ENCODE measurements around the gene TK2. TPM values are rescaled to one million over a fixed set of nuclear protein-coding genes. Genes with fewer than 3 reads are reported as not detected.
A peak's percentile ranks its signal among the peaks of the same experiment; 100 is the strongest.

Gene TK2
- total RNA-seq, 1 donor = 73.5 TPM

DNA sequence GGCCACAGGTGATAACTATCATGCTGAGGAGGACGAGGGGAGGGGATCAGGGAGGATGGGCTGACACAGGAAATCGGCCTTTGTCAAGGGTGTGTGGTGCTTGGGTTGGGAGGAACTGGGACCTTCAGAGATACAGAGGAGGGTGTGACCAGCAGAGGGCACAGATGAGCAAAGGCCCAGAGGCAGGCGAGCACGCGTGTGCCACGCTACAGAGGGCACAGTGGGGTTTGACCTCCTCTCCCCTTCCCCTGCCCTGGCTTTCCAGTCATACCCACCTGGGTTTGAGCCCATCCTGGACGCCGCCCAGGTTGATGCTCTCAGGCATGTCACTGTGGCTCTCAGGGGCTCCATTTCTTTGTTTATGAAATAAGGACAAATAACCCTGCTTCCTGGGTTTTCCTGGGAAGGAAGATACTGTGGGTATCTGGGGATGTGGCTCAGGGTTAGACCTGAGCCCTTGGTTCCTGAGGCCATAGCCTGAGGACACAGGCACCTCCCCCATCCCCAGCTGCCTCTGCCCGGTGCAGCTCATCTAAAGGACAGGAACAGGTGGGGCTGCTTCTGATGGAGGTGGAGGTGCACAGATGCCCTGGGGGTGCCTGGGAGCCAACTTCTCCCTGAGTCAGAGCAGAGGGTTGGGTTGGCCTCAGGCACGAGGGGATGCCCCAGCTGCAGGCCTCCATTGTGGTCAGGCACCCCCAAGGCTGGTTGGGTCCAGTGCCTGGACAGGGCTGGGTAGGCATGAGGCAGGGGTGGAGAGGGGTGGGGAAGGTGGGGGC, 71.0 kb downstream of the TK2 start:
- H3K4me2 ChIP-seq (ENCODE audit: insufficient read depth, low read length) = no peak overlapping the region
- no peaks in the 10 kb centered on the region for H4K20me1 ChIP-seq (ENCODE audit: insufficient read depth, low read length)
- no peak overlapping the region for H3K27ac ChIP-seq (ENCODE audit: low read depth, low read length)
- peaks cover 9% of the 10 kb centered on the region for H3K27me3 ChIP-seq (ENCODE audit: insufficient read depth, low read length)
- no peak overlapping the region for H3K4me3 ChIP-seq (ENCODE audit: insufficient read depth, low read length)
- H2AFZ ChIP-seq (ENCODE audit: low read length) = peak overlapping the region; percentile 74
- peak; percentile 97 for DNase-seq (ENCODE audit: insufficient read length, low spot score, missing footprints)
- no peaks in the 10 kb centered on the region for H3K36me3 ChIP-seq (ENCODE audit: insufficient read depth, low read length)
- no peaks in the 10 kb centered on the region for H3K9me3 ChIP-seq (ENCODE audit: low read depth, low read length)
- no peaks in the 10 kb centered on the region for H3K4me1 ChIP-seq (ENCODE audit: insufficient read depth, low read length)
- H3K79me2 ChIP-seq (ENCODE audit: insufficient read depth, low read length) = no peaks in the 10 kb centered on the region
- TF ChIP-seq, protein P1, sequence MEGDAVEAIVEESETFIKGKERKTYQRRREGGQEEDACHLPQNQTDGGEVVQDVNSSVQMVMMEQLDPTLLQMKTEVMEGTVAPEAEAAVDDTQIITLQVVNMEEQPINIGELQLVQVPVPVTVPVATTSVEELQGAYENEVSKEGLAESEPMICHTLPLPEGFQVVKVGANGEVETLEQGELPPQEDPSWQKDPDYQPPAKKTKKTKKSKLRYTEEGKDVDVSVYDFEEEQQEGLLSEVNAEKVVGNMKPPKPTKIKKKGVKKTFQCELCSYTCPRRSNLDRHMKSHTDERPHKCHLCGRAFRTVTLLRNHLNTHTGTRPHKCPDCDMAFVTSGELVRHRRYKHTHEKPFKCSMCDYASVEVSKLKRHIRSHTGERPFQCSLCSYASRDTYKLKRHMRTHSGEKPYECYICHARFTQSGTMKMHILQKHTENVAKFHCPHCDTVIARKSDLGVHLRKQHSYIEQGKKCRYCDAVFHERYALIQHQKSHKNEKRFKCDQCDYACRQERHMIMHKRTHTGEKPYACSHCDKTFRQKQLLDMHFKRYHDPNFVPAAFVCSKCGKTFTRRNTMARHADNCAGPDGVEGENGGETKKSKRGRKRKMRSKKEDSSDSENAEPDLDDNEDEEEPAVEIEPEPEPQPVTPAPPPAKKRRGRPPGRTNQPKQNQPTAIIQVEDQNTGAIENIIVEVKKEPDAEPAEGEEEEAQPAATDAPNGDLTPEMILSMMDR (IDR thresholded peaks at IDR 0.05; ENCODE audit: extremely low read depth, low read depth, low read length) = peak; percentile 81

DNA sequence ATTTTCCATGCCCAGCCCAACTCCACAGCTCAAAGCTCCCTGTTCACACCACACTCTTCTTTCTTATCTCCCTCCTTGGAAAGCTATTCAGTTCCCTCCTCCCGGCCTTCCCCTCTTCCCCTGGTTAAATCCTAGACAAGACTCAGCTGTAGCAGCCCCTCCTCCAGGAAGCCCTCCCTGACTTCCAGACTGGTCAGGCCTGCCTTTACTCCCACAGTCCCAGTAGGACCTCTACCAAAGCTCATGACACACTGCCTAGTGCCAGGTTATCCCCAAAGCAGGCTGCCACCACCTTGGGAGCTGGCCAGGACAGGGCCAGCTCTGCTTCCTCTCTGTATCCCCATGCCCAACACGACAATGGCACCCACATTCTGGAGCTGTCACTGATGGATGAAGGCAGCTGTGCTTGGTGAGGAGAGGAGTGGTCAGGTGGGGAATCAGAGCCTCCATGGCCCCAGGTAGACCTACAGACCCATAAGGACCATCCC, 72.8 kb downstream of the TK2 start:
- Histone ChIP-seq H3K27me3 (ENCODE audit: insufficient read depth, low read length) (peaks cover 9% of the 10 kb centered on the region), H3K27ac (ENCODE audit: low read depth, low read length) (no peak overlapping the region), H3K36me3 (ENCODE audit: insufficient read depth, low read length) (no peaks in the 10 kb centered on the region), H3K4me2 (ENCODE audit: insufficient read depth, low read length) (no peak overlapping the region), H3K4me1 (ENCODE audit: insufficient read depth, low read length) (no peaks in the 10 kb centered on the region), H2AFZ (ENCODE audit: low read length) (no peak overlapping the region), H3K79me2 (ENCODE audit: insufficient read depth, low read length) (no peaks in the 10 kb centered on the region), H3K4me3 (ENCODE audit: insufficient read depth, low read length) (no peak overlapping the region), H3K9me3 (ENCODE audit: low read depth, low read length) (no peaks in the 10 kb centered on the region), H4K20me1 (ENCODE audit: insufficient read depth, low read length) (no peaks in the 10 kb centered on the region)
- TF ChIP-seq, protein P1 (IDR thresholded peaks at IDR 0.05; ENCODE audit: extremely low read depth, low read depth, low read length) = no peak
- no peak for DNase-seq (ENCODE audit: insufficient read length, low spot score, missing footprints)

DNA sequence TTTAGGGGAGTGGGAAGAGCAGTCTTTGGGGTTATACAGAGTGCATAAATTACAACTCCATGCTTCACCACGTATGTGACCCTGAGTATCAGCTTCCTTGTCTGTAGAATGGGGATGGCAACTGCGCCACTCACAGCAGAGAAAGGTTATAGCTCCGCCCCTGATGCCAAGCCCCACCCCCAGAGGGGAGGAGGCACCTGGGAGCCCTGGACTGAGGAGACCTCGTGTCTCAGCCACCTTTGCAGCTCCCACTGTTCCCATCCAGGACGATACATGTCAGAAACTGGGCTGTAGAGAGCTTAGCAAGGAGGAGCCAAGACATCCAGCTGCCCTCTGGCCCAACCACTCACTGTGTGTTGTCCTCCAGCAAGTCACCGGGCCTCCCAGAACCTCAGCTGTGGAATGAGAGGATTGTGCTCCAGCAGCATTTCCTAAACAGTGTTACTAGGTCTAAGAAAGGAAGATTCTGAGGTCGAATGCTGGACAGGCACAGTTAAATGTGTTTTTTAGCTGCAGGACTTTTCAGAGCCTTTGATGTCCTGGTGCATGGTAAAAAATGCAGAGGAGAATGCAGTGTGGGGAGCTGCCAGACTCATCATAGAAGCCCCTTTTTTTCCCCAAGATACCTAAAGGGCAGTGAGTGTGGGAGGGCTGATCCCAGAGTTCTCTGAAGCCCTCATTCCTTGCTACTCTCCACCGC, 73.4 kb downstream of the TK2 start:
- no peaks in the 10 kb centered on the region for H3K79me2 ChIP-seq (ENCODE audit: insufficient read depth, low read length)
- no peak overlapping the region for H3K4me3 ChIP-seq (ENCODE audit: insufficient read depth, low read length)
- peaks cover 9% of the 10 kb centered on the region for H3K27me3 ChIP-seq (ENCODE audit: insufficient read depth, low read length)
- no peaks in the 10 kb centered on the region for H4K20me1 ChIP-seq (ENCODE audit: insufficient read depth, low read length)
- no peak overlapping the region for H3K4me2 ChIP-seq (ENCODE audit: insufficient read depth, low read length)
- H3K4me1 ChIP-seq (ENCODE audit: insufficient read depth, low read length) = no peaks in the 10 kb centered on the region
- no peak overlapping the region for H3K27ac ChIP-seq (ENCODE audit: low read depth, low read length)
- no peaks in the 10 kb centered on the region for H3K36me3 ChIP-seq (ENCODE audit: insufficient read depth, low read length)
- TF ChIP-seq, protein P1 (IDR thresholded peaks at IDR 0.05; ENCODE audit: extremely low read depth, low read depth, low read length) = no peak
- H2AFZ ChIP-seq (ENCODE audit: low read length) = no peak overlapping the region
- DNase-seq (ENCODE audit: insufficient read length, low spot score, missing footprints) = peak; percentile 83
- no peaks in the 10 kb centered on the region for H3K9me3 ChIP-seq (ENCODE audit: low read depth, low read length)

DNA sequence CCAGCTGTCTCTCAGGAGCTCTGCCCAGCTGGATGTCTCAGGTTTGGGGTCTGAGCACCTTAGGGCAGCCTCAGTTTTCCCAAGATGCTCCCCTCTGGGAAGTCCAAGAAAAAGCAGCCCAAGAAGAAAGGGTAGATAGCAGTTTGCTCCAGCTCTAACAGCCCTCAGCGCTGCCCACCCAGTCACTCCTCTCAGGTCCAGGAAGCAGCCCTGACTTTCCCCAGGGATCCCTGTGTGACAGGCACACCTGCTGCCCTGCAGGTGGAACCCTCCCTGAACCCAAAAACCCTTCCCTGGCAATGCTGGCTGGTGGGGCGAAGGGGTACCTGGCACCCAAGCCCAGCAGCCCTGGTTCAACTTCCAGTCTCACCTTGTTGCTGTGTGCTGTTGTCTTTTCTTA, 74.7 kb downstream of the TK2 start:
- Histone ChIP-seq H4K20me1 (ENCODE audit: insufficient read depth, low read length) (no peaks in the 10 kb centered on the region), H3K4me3 (ENCODE audit: insufficient read depth, low read length) (no peak overlapping the region), H3K36me3 (ENCODE audit: insufficient read depth, low read length) (no peaks in the 10 kb centered on the region), H3K4me1 (ENCODE audit: insufficient read depth, low read length) (no peaks in the 10 kb centered on the region), H2AFZ (ENCODE audit: low read length) (no peak overlapping the region), H3K9me3 (ENCODE audit: low read depth, low read length) (no peaks in the 10 kb centered on the region), H3K27me3 (ENCODE audit: insufficient read depth, low read length) (peaks cover 9% of the 10 kb centered on the region), H3K79me2 (ENCODE audit: insufficient read depth, low read length) (no peaks in the 10 kb centered on the region), H3K4me2 (ENCODE audit: insufficient read depth, low read length) (no peak overlapping the region), H3K27ac (ENCODE audit: low read depth, low read length) (no peak overlapping the region)
- DNase-seq (ENCODE audit: insufficient read length, low spot score, missing footprints) = peak; percentile 3
- TF ChIP-seq, protein P1 (IDR thresholded peaks at IDR 0.05; ENCODE audit: extremely low read depth, low read depth, low read length) = no peak
